Measurements from ENCODE around the gene NTM.

Gene NTM

DNA sequence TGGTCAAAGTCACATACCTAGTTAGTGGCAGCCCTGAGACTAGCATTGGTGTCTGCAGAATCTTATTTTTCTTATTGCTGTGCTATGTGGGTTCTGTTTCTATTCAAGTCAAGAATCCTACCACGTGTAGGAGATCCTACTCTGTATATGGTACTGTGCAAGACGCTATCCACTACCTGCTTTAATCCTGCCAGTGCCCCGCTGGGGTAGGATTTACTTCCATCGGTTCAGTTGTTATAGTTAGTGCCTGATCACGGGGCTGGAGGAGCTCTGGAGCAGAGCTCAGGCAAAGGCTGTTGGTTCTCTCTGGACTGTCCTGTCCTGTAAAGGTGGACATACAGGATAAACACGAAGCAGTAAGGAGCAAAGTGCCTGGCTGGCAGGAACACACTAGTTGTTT lies 167.9 kb downstream of the NTM start:
- H3K9me3 ChIP-seq (ENCODE audit: insufficient read depth, low read depth, low read length), result peaks cover 10% of the 10 kb centered on the region
- H3K36me3 ChIP-seq (ENCODE audit: insufficient read depth, low read depth, low read length), result no peaks in the 10 kb centered on the region
- no peak overlapping the region for H3K9ac ChIP-seq (ENCODE audit: low read depth, low read length)
- H3K27me3 ChIP-seq (ENCODE audit: insufficient read depth, low read length), result no peaks in the 10 kb centered on the region
- no peaks in the 10 kb centered on the region; the same call in 1 of the 2 replicates for H3K4me1 ChIP-seq (ENCODE audit: insufficient read depth, low read length)
- no peak overlapping the region for H3K27ac ChIP-seq (ENCODE audit: low read length)
- no peak overlapping the region for H3K4me3 ChIP-seq (ENCODE audit: low read length)

DNA sequence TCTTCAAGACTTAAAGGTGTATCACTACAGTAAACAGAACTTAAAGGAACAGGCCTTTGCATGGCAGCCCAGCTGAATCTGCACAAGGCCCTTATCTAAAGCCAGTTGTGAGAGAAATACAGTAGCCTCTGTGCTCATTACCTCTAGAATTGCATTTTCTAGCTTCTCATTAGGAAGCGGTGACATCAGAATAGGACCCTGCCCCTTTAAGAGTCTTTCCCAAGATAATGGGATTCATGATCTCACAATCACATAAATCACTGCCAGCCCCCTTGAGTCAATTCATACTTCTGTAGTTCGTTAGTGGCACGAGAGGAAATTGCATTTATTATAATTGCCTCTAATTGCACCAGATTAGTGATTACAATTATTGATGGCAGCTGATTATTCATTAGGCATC lies 170.3 kb downstream of the NTM start:
- Histone ChIP-seq H3K9me3 (ENCODE audit: insufficient read depth, low read depth, low read length) (peaks cover 10% of the 10 kb centered on the region), H3K27ac (ENCODE audit: low read length) (no peak overlapping the region), H3K4me1 (ENCODE audit: insufficient read depth, low read length) (no peaks in the 10 kb centered on the region; the same call in 1 of the 2 replicates), H3K27me3 (ENCODE audit: insufficient read depth, low read length) (no peaks in the 10 kb centered on the region), H3K9ac (ENCODE audit: low read depth, low read length) (no peak overlapping the region), H3K4me3 (ENCODE audit: low read length) (no peak overlapping the region), H3K36me3 (ENCODE audit: insufficient read depth, low read depth, low read length) (no peaks in the 10 kb centered on the region)

DNA sequence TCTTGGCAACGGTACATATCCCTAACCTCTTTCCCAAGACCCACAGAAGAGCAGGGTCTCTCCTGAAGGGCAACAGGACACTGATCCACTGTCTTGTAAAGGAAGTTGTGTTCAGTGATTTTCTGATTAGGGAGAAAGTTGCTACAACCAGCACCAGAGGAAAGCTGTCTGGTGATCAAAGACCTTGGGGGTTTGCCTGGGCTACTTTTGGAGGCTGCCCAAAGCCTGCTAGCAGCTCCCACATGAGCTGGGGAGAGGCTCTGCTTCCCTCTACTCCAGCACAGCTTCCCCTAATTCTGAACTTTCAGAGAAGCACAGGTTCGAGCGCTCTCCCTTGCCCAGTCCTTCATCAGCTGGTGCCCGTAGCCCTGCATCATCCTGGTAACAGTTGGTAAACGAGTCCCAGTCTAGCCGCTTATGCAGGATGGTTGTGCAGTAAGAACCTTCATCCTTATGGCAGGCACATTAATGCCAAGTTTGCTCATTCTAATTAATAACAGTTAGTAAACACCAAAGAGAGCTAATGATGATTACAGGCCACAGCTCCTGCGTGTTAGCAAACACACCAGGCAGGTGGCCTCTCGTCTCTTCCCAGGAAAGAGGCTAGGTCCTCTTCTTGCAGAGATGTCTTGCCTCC lies 173.1 kb downstream of the NTM start:
- Histone ChIP-seq H3K27me3 (ENCODE audit: insufficient read depth, low read length) (no peaks in the 10 kb centered on the region; the same call in 1 of the 2 replicates), H3K9ac (ENCODE audit: low read depth, low read length) (no peak overlapping the region), H3K4me1 (ENCODE audit: insufficient read depth, low read length) (peaks cover 9% of the 10 kb centered on the region; the same call in 1 of the 2 replicates), H3K9me3 (ENCODE audit: insufficient read depth, low read depth, low read length) (peaks cover 10% of the 10 kb centered on the region), H3K27ac (ENCODE audit: low read length) (no peak overlapping the region), H3K4me3 (ENCODE audit: low read length) (no peak overlapping the region), H3K36me3 (ENCODE audit: insufficient read depth, low read depth, low read length) (no peaks in the 10 kb centered on the region)

DNA sequence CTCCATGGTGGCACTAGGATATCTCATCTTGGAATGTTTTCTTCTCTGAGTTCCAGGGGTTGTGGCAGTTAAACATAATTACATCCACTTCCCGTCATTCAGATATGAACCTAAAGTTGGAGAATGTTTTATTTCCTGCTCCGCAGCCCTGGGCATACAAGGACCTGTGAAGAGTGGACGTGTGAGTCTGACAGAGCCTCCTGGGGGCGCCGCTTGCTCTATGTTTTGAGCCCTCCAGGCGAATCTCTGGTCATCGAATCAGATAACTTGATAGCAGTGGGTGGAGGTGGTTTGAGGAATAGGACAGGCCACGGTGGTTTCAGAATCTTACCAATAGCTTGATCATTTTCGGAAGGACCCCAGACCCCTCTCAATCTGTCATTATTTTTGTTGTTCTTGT lies 174.2 kb downstream of the NTM start:
- H3K27me3 ChIP-seq (ENCODE audit: insufficient read depth, low read length), result no peaks in the 10 kb centered on the region; the same call in 1 of the 2 replicates
- H3K4me1 ChIP-seq (ENCODE audit: insufficient read depth, low read length), result peaks cover 9% of the 10 kb centered on the region; the same call in 1 of the 2 replicates
- H3K9ac ChIP-seq (ENCODE audit: low read depth, low read length), result no peak overlapping the region
- peaks cover 10% of the 10 kb centered on the region for H3K9me3 ChIP-seq (ENCODE audit: insufficient read depth, low read depth, low read length)
- no peak overlapping the region for H3K4me3 ChIP-seq (ENCODE audit: low read length)
- no peaks in the 10 kb centered on the region for H3K36me3 ChIP-seq (ENCODE audit: insufficient read depth, low read depth, low read length)
- no peak overlapping the region for H3K27ac ChIP-seq (ENCODE audit: low read length)

DNA sequence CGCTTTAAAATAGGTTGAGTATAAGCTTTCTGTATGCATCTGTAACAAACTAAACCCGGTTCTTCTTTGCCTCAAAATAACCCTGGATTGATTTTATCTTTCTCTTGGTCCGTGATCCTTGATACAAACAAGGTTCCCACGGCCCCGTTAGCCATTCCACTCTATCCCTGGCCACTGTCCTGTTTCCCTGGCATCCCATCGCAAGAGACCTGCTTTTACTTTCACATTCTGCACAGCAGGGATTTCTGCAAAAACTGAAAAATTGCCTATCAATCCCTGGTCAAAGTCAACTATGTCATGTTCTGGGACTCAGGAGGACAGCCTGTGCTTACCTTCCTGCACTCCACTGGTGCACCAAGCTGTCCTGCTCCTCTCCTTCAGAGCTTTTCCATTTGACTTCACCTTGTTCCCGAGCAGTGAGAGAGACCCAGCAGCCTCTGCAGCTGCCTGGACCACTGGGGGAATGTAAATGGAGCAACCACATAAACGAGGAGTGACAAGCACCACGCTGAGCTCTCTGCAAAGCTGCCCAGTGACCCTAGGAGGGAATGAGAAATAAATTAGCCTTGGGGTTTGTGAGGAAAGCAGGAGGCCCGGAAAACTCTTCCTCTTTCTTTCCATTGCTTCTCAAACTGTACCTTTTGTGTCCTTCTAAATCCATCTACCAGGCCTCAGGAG lies 175.9 kb downstream of the NTM start:
- peaks cover 2% of the 10 kb centered on the region; the same call in 1 of the 2 replicates for H3K9me3 ChIP-seq (ENCODE audit: insufficient read depth, low read depth, low read length)
- no peak overlapping the region for H3K4me3 ChIP-seq (ENCODE audit: low read length)
- H3K27ac ChIP-seq (ENCODE audit: low read length), result peak overlapping the region; percentile 22
- no peaks in the 10 kb centered on the region for H3K36me3 ChIP-seq (ENCODE audit: insufficient read depth, low read depth, low read length)
- H3K4me1 ChIP-seq (ENCODE audit: insufficient read depth, low read length), result peaks cover 9% of the 10 kb centered on the region; the same call in 1 of the 2 replicates
- no peak overlapping the region for H3K9ac ChIP-seq (ENCODE audit: low read depth, low read length)
- no peaks in the 10 kb centered on the region; the same call in 1 of the 2 replicates for H3K27me3 ChIP-seq (ENCODE audit: insufficient read depth, low read length)

DNA sequence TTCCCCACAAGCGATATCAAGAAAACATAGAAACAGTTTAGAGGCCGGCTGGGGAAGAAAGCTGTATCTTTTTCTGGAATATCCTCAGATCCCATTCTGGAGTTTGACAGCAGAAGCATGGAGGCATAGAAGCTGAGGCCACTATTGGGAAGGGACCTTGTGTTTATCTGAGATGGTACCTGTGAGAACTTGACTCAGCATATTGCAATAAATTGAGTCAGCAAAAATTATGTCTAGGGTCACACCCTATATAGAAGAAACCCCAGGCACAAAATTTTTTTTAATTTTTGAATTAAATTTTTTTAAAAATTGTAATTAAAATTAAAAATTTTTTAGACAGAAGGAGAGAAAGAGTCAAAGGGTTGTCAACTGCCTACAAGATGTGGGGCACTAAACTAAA lies 178.7 kb downstream of the NTM start:
- Histone ChIP-seq H3K9ac (ENCODE audit: low read depth, low read length) (no peak overlapping the region), H3K27me3 (ENCODE audit: insufficient read depth, low read length) (no peaks in the 10 kb centered on the region; the same call in 1 of the 2 replicates), H3K9me3 (ENCODE audit: insufficient read depth, low read depth, low read length) (no peaks in the 10 kb centered on the region), H3K36me3 (ENCODE audit: insufficient read depth, low read depth, low read length) (no peaks in the 10 kb centered on the region), H3K27ac (ENCODE audit: low read length) (no peak overlapping the region), H3K4me3 (ENCODE audit: low read length) (no peak overlapping the region), H3K4me1 (ENCODE audit: insufficient read depth, low read length) (peaks cover 9% of the 10 kb centered on the region; the same call in 1 of the 2 replicates)

DNA sequence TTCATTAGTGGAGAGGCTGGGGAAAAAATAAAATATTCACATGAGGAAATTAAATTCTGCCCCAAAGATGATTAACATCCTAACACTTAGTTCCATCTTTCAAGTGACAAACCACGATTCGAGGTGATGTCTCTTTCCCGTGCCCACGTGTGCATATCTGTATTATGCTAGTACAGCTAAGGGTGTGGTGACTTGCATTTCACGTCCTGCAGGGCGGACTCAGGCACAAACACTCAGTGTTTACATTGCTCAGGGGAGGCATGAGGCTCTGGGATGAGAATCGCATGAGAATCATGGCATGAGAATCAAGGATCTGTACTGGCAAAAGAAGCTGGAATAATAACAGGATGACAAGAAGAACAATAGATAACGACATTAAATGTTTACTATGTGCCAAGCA lies 179.4 kb downstream of the NTM start:
- no peak overlapping the region for H3K9ac ChIP-seq (ENCODE audit: low read depth, low read length)
- no peak overlapping the region for H3K27ac ChIP-seq (ENCODE audit: low read length)
- H3K27me3 ChIP-seq (ENCODE audit: insufficient read depth, low read length), result no peaks in the 10 kb centered on the region; the same call in 1 of the 2 replicates
- H3K9me3 ChIP-seq (ENCODE audit: insufficient read depth, low read depth, low read length), result no peaks in the 10 kb centered on the region
- H3K36me3 ChIP-seq (ENCODE audit: insufficient read depth, low read depth, low read length), result no peaks in the 10 kb centered on the region
- H3K4me3 ChIP-seq (ENCODE audit: low read length), result no peak overlapping the region
- peaks cover 9% of the 10 kb centered on the region; the same call in 1 of the 2 replicates for H3K4me1 ChIP-seq (ENCODE audit: insufficient read depth, low read length)

DNA sequence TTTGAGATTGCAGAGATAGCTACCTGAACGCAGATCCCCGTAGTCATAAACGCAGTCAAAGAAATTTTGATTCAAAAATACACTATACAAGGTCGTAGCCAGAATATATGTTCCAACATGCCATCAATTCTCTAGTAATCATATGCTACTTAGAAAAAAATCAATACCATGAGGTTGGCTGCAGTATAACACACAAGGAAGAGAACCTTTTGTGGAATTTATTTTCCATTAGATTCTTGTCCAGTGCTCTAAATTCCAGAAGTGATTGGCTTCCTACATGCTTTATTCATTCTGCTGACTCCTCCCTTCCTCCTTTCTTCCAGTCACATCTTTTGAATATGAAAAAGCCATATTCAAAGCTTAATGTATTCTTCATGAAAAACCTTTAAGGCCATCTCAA lies 189.9 kb downstream of the NTM start:
- no peak overlapping the region for H3K27ac ChIP-seq (ENCODE audit: low read length)
- H3K9ac ChIP-seq (ENCODE audit: low read depth, low read length), result no peak overlapping the region
- H3K9me3 ChIP-seq (ENCODE audit: insufficient read depth, low read depth, low read length), result no peaks in the 10 kb centered on the region
- H3K4me1 ChIP-seq (ENCODE audit: insufficient read depth, low read length), result peaks cover 20% of the 10 kb centered on the region
- no peaks in the 10 kb centered on the region; the same call in 1 of the 2 replicates for H3K27me3 ChIP-seq (ENCODE audit: insufficient read depth, low read length)
- no peaks in the 10 kb centered on the region for H3K36me3 ChIP-seq (ENCODE audit: insufficient read depth, low read depth, low read length)
- no peak overlapping the region for H3K4me3 ChIP-seq (ENCODE audit: low read length)

DNA sequence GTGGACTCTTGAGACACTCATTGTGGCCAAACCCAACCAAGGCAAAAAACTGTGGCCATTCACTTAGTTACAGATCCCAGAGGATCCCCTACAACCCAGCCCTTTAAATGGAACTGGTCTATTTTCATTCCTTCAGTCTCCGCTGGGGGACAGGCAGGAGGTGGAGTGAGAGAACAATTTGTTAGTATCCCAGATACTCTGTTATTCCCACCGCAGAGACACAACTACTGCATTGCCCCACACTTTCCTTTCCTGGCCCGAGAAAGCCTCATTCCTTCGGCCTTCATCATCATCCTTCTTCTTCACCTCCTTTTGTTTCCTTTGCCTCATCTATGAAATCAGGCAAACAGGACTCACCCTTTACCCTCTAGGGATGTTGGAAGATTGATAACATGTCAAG lies 191.1 kb downstream of the NTM start:
- no peak overlapping the region for H3K4me3 ChIP-seq (ENCODE audit: low read length)
- no peaks in the 10 kb centered on the region for H3K9me3 ChIP-seq (ENCODE audit: insufficient read depth, low read depth, low read length)
- H3K36me3 ChIP-seq (ENCODE audit: insufficient read depth, low read depth, low read length), result no peaks in the 10 kb centered on the region
- no peak overlapping the region for H3K9ac ChIP-seq (ENCODE audit: low read depth, low read length)
- H3K27ac ChIP-seq (ENCODE audit: low read length), result no peak overlapping the region
- no peaks in the 10 kb centered on the region; the same call in 1 of the 2 replicates for H3K27me3 ChIP-seq (ENCODE audit: insufficient read depth, low read length)
- H3K4me1 ChIP-seq (ENCODE audit: insufficient read depth, low read length), result peaks cover 20% of the 10 kb centered on the region

DNA sequence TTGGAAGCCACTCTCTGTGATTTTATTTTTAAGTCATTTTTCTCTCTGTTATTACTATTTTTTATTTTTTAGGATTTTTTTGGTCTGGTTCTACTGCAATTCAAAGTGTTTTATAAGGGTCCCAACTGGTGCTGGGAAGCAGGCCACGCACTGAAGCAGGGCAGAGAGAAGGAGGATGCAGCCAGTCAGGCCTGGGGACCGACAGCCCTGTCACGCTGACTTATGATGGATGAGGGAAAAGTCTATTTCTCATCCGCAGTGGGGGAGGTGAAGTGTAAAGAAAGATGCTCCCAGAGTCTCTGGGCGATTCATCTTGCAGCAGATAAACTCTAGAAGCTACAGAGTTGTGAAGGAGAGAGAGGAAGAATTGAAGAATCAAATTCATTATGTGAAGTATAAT lies 191.6 kb downstream of the NTM start:
- Histone ChIP-seq H3K27me3 (ENCODE audit: insufficient read depth, low read length) (no peaks in the 10 kb centered on the region; the same call in 1 of the 2 replicates), H3K4me1 (ENCODE audit: insufficient read depth, low read length) (peaks cover 20% of the 10 kb centered on the region), H3K27ac (ENCODE audit: low read length) (no peak overlapping the region), H3K9ac (ENCODE audit: low read depth, low read length) (no peak overlapping the region), H3K9me3 (ENCODE audit: insufficient read depth, low read depth, low read length) (no peaks in the 10 kb centered on the region), H3K4me3 (ENCODE audit: low read length) (no peak overlapping the region), H3K36me3 (ENCODE audit: insufficient read depth, low read depth, low read length) (no peaks in the 10 kb centered on the region)

DNA sequence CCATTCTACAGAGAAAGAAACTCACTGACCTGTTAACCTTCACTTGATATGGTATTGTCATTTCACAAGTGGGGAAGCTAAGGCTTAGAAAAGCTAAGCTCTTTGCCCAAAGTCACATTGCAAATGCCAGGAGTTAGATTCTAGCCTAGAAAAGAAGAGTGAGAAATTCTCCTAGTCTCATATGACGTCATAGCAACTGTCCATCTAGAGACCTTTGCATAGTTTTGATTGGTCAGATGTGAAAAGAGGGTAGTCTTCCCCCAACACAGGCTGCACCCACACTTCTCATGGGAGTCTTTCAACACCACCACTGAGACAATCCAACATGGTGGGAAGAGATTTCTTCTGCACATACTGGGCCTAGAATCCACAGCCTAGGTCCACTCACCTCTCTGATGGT lies 197.9 kb downstream of the NTM start:
- no peak overlapping the region for H3K9ac ChIP-seq (ENCODE audit: low read depth, low read length)
- no peak overlapping the region for H3K4me3 ChIP-seq (ENCODE audit: low read length)
- H3K27ac ChIP-seq (ENCODE audit: low read length), result no peak overlapping the region
- no peaks in the 10 kb centered on the region for H3K4me1 ChIP-seq (ENCODE audit: insufficient read depth, low read length)
- no peaks in the 10 kb centered on the region for H3K27me3 ChIP-seq (ENCODE audit: insufficient read depth, low read length)
- no peaks in the 10 kb centered on the region for H3K9me3 ChIP-seq (ENCODE audit: insufficient read depth, low read depth, low read length)
- H3K36me3 ChIP-seq (ENCODE audit: insufficient read depth, low read depth, low read length), result no peaks in the 10 kb centered on the region

DNA sequence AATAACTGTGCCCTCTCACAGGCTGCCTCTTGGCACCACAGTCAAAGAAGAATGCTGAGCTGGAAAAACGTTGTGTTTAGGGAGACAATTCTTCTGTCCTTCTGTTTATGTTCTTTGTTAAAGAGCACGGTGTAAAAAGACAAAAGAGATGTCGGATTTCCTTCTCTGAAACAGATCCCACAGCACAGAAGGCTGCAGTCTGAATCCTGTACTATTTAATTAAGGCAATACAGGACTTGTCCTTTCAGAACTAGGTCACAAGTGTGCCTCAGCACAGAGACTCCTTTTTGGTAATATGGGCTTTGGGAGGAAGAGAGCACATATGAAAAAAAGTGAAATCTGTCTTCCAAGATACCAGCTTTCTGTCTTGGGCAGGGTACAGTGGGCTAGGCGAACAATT lies 201.2 kb downstream of the NTM start:
- Histone ChIP-seq H3K36me3 (ENCODE audit: insufficient read depth, low read depth, low read length) (no peaks in the 10 kb centered on the region), H3K9ac (ENCODE audit: low read depth, low read length) (no peak overlapping the region), H3K4me3 (ENCODE audit: low read length) (no peak overlapping the region), H3K4me1 (ENCODE audit: insufficient read depth, low read length) (no peaks in the 10 kb centered on the region), H3K9me3 (ENCODE audit: insufficient read depth, low read depth, low read length) (no peaks in the 10 kb centered on the region), H3K27me3 (ENCODE audit: insufficient read depth, low read length) (no peaks in the 10 kb centered on the region), H3K27ac (ENCODE audit: low read length) (no peak overlapping the region)

Data from iPS-20b (cell line).